Transverse colon (tissue), 4 donors: ENCODE data around the gene UBAP2.

Source experiments
- CTCF ChIP-seq, 5 experiments: fragments of 200-600 bp in 3 of 5; fragments of 450-650 bp in 2 of 5; sonication (generic) in 3 of 5; IDR thresholded peaks; 1 replicate in 2 of 5; 2 replicates in 3 of 5; pipeline ENCODE4 v1.5.1; 2016 to 2017; ENCODE audit warnings: antibody characterized with exemption in 5 of 5, inconsistent platforms in 3 of 5, mild to moderate bottlenecking in 2 of 5, moderate library complexity in 1 of 5
- EP300 ChIP-seq: sonication (generic); formaldehyde crosslinking; IDR thresholded peaks from one replicate; pipeline ENCODE4 v1.6.1; 2017; ENCODE audit warnings: antibody characterized with exemption, low read depth
- POLR2A ChIP-seq: fragments of 450-650 bp; IDR thresholded peaks from one replicate; pipeline ENCODE4 v1.6.1; 2016; ENCODE audit warnings: antibody characterized with exemption, mild to moderate bottlenecking, moderate library complexity
- POLR2AphosphoS5 ChIP-seq, 3 donors: sonication (generic); formaldehyde crosslinking; IDR thresholded peaks; one replicate each; pipeline ENCODE4 v1.6.1; 2016; ENCODE audit warnings: antibody characterized with exemption in 3 of 3

DNA sequence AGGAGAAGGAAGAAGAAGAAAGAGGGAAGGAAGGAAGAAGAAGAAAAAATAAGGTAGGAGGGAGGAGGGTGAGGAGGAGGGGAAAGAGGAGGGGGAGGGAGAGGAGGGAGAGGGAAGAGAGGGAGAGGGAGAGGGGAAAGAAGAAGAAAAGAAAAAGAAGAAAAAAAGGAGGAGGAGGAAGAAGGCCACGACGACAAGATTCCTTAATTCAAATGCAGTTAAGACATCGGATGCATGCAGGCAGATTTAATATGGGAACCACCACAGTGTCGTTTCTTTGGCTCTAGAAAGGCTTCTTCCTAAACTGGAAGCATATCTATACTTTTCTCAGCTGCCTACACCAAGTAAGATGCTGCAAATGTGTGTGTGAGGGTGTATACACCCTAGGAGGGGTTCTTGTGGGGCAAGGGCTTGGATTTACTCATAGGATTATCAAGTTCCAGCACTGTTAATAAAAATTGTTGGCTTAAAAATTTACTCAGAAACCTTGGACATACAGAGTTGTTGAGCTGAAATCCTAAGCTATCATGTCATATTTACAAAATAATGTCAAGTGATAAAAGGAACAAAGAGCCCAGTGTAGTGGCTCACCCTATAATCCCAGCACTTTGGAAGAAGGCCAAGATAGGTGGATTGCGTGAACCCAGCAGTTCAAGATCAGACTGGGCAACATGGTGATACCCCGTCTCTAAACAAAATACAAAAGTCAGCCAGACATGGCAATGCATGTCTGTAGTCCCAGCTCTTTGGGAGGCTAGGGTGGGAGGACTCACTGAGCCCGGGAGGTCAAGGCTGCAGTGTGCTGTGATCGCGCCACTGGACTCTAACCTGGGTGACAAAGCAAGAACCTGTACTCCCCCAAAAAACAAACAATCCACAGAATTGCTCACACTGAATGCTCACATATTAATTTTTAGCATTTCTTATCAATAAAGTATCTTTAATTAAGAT, 108.5 kb downstream of the UBAP2 start:
- TF ChIP-seq CTCF (IDR thresholded peaks at IDR 0.05): no peak
- TF ChIP-seq POLR2A: no peak
- no peak for TF ChIP-seq EP300
- no peak for TF ChIP-seq POLR2AphosphoS5 (IDR thresholded peaks at IDR 0.05)
